DOHH2 (cell line): ENCODE results near the gene RFC5.

ENCODE experiments used
- CTCF ChIP-seq: fragments of 200-600 bp; sonication (generic); IDR thresholded peaks from one replicate; pipeline ENCODE4 v1.5.1; 2014; ENCODE audit warnings: antibody characterized with exemption, mild to moderate bottlenecking, low read depth, low read length; ENCODE audit not compliant: poor library complexity, severe bottlenecking
- EZH2phosphoT487 ChIP-seq: fragments of 200-600 bp; sonication (generic); IDR thresholded peaks from 2 replicates; pipeline ENCODE4 v1.6.1; 2017; ENCODE audit warnings: borderline replicate concordance, mild to moderate bottlenecking, antibody characterized with exemption, low read length, moderate library complexity, mixed read lengths

GRCh38 chr12:117970334-117970733 is 46.2 kb upstream of the RFC5 start:
- TF ChIP-seq CTCF (no peak), EZH2phosphoT487 (no peak)
